Measurements from ENCODE around the gene SLAIN1. TPM values are rescaled to one million over a fixed set of nuclear protein-coding genes. Genes with fewer than 3 reads are reported as not detected.

SLAIN1 gene
- total and polyA plus RNA-seq, 8 donors: 4.8 to 13.7 (median 9.0) TPM

DNA sequence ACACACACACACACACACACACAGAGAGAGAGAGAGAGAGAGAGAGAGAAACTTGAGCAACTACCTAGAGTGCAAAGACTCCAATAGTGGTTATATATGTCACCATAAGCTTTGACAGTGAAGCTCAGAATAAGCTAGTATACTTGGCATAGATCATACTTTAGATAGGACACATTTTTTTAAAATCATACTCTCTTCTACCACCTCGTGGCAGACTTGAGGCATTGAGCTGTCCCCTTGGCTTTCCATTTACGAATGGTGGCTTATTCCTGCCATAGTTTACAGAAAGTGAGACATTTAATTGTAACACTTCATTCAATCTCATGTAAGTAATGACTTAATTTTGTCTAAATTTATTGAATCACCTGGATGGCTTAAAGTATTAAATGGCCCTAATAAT lies 112.9 kb downstream of the SLAIN1 start:
- Histone ChIP-seq H3K36me3 (no peaks in the 10 kb centered on the region), H3K4me3 (no peak overlapping the region), H3K9me3 (no peaks in the 10 kb centered on the region), H3K4me1 (no peaks in the 10 kb centered on the region), H3K27me3 (no peaks in the 10 kb centered on the region), H3K27ac (no peak overlapping the region)
- FAIRE-seq (no peak), DNase-seq (no peak), ATAC-seq (peak in 3 of 4 donors; percentile 60 to 65 (median 62))
- TF ChIP-seq, protein P1, sequence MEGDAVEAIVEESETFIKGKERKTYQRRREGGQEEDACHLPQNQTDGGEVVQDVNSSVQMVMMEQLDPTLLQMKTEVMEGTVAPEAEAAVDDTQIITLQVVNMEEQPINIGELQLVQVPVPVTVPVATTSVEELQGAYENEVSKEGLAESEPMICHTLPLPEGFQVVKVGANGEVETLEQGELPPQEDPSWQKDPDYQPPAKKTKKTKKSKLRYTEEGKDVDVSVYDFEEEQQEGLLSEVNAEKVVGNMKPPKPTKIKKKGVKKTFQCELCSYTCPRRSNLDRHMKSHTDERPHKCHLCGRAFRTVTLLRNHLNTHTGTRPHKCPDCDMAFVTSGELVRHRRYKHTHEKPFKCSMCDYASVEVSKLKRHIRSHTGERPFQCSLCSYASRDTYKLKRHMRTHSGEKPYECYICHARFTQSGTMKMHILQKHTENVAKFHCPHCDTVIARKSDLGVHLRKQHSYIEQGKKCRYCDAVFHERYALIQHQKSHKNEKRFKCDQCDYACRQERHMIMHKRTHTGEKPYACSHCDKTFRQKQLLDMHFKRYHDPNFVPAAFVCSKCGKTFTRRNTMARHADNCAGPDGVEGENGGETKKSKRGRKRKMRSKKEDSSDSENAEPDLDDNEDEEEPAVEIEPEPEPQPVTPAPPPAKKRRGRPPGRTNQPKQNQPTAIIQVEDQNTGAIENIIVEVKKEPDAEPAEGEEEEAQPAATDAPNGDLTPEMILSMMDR (IDR thresholded peaks at IDR 0.05): no peak
- intact Hi-C loops (cut with DNase I): no loop called here
- 39 to 44% methylated on average over 2 of the region's 2 CpGs for WGBS, 2 donors

DNA sequence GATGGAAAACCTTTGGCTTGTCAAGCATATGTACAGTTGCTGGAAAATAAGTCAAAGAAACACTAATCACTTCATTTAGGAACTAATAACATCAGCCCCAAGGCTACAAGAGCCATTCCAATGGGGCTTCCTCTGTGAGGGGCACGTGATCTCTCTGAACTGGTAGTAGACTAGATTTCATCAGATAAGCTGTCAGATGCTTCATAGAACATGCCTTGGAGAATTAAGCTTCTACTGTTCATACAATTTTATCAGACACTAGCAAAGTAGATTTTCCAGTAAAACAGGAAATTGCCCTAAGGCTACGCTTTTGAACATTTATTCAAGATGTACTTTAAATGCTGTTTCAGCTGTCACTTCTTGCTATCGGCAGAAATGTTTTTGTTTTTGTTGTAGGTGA lies 113.4 kb downstream of the SLAIN1 start:
- no peaks in the 10 kb centered on the region for H3K36me3 ChIP-seq
- H3K27me3 ChIP-seq: no peaks in the 10 kb centered on the region
- no peaks in the 10 kb centered on the region for H3K4me1 ChIP-seq
- H3K4me3 ChIP-seq: no peak overlapping the region
- FAIRE-seq (no peak), DNase-seq (no peak), ATAC-seq (no peak)
- no peak overlapping the region for H3K27ac ChIP-seq
- no peaks in the 10 kb centered on the region for H3K9me3 ChIP-seq
- intact Hi-C loops (cut with DNase I): no loop called here
- 25 to 33% methylated on average over 3 of the region's 3 CpGs for WGBS, 2 donors
- TF ChIP-seq, protein P1 (IDR thresholded peaks at IDR 0.05): no peak

DNA sequence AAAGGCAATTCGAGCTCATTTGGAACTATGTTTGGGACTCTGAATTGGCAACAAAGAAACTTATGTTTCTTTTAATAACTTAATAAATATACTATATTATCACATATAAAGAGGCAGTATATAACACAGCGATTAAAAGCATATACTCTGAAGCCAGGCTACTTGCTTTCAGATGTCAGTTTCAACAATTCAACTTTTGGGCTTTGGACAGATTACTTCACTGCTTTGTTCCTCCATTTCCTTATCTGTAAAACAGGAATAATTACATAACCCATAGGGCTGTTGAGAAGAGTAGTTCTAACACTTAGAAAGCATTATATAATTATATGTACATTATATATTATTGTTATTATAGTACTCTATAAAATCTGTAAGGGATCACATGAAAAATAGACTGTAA lies 113.9 kb downstream of the SLAIN1 start:
- FAIRE-seq (peak; percentile 61), DNase-seq (no peak), ATAC-seq (no peak)
- H3K27ac ChIP-seq: no peak overlapping the region
- H3K36me3 ChIP-seq: no peaks in the 10 kb centered on the region
- H3K27me3 ChIP-seq: no peaks in the 10 kb centered on the region
- TF ChIP-seq, protein P1 (IDR thresholded peaks at IDR 0.05): no peak
- WGBS, 2 donors: 58 to 77% methylated on average over 2 of the region's 2 CpGs
- H3K4me3 ChIP-seq: no peak overlapping the region
- H3K4me1 ChIP-seq: no peaks in the 10 kb centered on the region
- intact Hi-C loops (cut with DNase I): no loop called here
- H3K9me3 ChIP-seq: no peaks in the 10 kb centered on the region

DNA sequence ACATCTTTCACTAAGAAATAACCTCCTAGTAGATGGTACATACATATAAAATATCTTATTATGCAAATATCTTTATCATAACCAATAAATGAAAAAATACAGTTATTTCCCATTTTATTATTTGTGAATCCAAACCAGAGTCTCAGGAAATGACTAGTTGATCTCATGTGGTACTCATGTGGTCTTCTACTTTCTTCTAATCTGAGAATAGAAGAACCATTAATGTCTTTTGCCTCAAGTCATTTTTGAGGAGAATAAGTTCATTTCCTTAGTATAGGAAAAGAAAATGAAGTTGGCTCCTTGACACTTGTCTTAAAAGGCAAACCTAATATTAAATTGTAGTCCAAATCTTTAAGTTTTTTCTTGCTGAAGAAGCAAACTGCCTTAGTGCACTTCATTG lies 114.5 kb downstream of the SLAIN1 start:
- H3K27me3 ChIP-seq: no peaks in the 10 kb centered on the region
- H3K27ac ChIP-seq: no peak overlapping the region
- FAIRE-seq (no peak), DNase-seq (no peak), ATAC-seq (no peak)
- H3K4me1 ChIP-seq: no peaks in the 10 kb centered on the region
- intact Hi-C loops (cut with DNase I): no loop called here
- no peak overlapping the region for H3K4me3 ChIP-seq
- TF ChIP-seq, protein P1 (IDR thresholded peaks at IDR 0.05): no peak
- no peaks in the 10 kb centered on the region for H3K36me3 ChIP-seq
- no peaks in the 10 kb centered on the region for H3K9me3 ChIP-seq

Small RNAs within 50 kb of the gene (microRNA-seq; reads per million reads assigned to microRNA genes)
- gene MIR3665: 0 reads per million in 2 donors

Other genes starting within 250 kb of the SLAIN1 start
- gene SCEL, start 162.0 kb upstream of the SLAIN1 start, total RNA-seq: under 1 TPM in 4 of 6 donors, not detected in 2; 0.04 to 0.18 (median 0.14) TPM
- gene SCEL, start 162.0 kb upstream of the SLAIN1 start, polyA plus RNA-seq: under 1 TPM; 0.12 to 0.15 TPM
- gene EDNRB, start 221.1 kb downstream of the SLAIN1 start, total RNA-seq: 10 to 100 TPM in 1 of 6 donors, 1 to 10 TPM in 5; 2.0 to 12.2 (median 6.0) TPM
- gene EDNRB, start 221.1 kb downstream of the SLAIN1 start, polyA plus RNA-seq: 1 to 10 TPM; 2.0 to 6.4 TPM